Thoracic aorta (tissue), 2 donors: ENCODE data around the gene CUL2. TPM values are rescaled to one million over a fixed set of nuclear protein-coding genes. Genes with fewer than 3 reads are reported as not detected.

Experiments
- ATAC-seq: fragments of 150-250 bp; one replicate; pipeline ENCODE4 v1.8.0; 2017; ENCODE audit warnings: low read depth; ENCODE audit not compliant: insufficient number of reproducible peaks, low FRiP score
- DNase-seq: peaks from one replicate; pipeline ENCODE4 v3.0.0-alpha.2; 2020; ENCODE audit warnings: low spot score
- H3K27ac ChIP-seq, 2 donors: fragments of 200-600 bp; sonication (generic); 1 replicate in 1 of 2; 2 replicates in 1 of 2; pipeline ENCODE4 v1.5.1; 2016; ENCODE audit warnings: mild to moderate bottlenecking in 2 of 2, moderate library complexity in 2 of 2
- H3K27me3 ChIP-seq: fragments of 200-600 bp; sonication (generic); replicated peaks from 2 replicates; pipeline ENCODE4 v1.6.0; 2016; ENCODE audit warnings: mild to moderate bottlenecking; ENCODE audit not compliant: insufficient read depth
- H3K36me3 ChIP-seq: fragments of 200-600 bp; sonication (generic); one replicate; pipeline ENCODE4 v1.5.1; 2016
- H3K4me1 ChIP-seq, 2 donors: fragments of 200-600 bp; sonication (generic); 1 replicate in 1 of 2; 2 replicates in 1 of 2; pipeline versions ENCODE4 v1.5.1 to v1.6.0; 2016; ENCODE audit warnings: low read depth in 2 of 2, mild to moderate bottlenecking in 1 of 2; ENCODE audit not compliant: control insufficient read depth in 1 of 2
- H3K4me3 ChIP-seq: fragments of 200-600 bp; sonication (generic); 2 replicates; pipeline ENCODE4 v1.5.1; 2016; ENCODE audit warnings: mild to moderate bottlenecking
- H3K9me3 ChIP-seq: fragments of 200-600 bp; sonication (generic); 2 replicates; pipeline ENCODE4 v1.5.1; 2016
- total RNA-seq, 2 donors: library from RNA; depleted of rRNA; stranded (reverse); fragments of >200 nt; gene quantifications; one replicate each; pipeline versions ENCODE4 v1.1.0 to v1.2.3, GENCODE V29; 2016
- TF ChIP-seq, protein P1 (sequence below): fragments of 200-600 bp; sonication (generic); IDR thresholded peaks from one replicate; pipeline ENCODE4 v1.5.1; 2019; ENCODE audit warnings: antibody characterized with exemption

The CUL2 gene
- total RNA-seq, 2 donors from 2014 or later, result 9.6 to 11.8 TPM

DNA sequence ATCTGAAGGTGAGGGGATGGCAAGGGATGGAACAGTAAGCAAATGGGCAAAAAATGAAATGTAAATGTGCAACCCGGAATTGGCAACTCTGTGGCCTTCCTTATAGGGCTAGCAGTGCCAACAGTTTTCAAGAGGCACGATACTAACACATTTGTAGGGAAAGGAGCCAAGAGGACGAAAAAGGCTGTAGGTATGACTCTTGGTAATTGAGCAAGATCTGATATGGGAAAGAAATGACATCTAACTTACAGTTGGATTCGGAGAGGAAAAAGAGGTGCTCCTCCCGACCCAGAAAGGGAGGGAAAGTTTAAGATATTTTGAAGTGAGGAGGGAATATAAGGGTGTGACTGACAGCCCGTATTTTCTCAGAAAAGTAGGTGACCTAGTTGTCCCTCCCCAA is 34.4 kb upstream of the CUL2 start:
- no peak for DNase-seq
- H3K36me3 ChIP-seq, result no peaks in the 10 kb centered on the region
- no peak overlapping the region for H3K4me3 ChIP-seq
- H3K4me1 ChIP-seq, result peaks cover 0 to 14% of the 10 kb centered on the region in 2 donors
- H3K27me3 ChIP-seq, result no peaks in the 10 kb centered on the region
- TF ChIP-seq, protein P1, sequence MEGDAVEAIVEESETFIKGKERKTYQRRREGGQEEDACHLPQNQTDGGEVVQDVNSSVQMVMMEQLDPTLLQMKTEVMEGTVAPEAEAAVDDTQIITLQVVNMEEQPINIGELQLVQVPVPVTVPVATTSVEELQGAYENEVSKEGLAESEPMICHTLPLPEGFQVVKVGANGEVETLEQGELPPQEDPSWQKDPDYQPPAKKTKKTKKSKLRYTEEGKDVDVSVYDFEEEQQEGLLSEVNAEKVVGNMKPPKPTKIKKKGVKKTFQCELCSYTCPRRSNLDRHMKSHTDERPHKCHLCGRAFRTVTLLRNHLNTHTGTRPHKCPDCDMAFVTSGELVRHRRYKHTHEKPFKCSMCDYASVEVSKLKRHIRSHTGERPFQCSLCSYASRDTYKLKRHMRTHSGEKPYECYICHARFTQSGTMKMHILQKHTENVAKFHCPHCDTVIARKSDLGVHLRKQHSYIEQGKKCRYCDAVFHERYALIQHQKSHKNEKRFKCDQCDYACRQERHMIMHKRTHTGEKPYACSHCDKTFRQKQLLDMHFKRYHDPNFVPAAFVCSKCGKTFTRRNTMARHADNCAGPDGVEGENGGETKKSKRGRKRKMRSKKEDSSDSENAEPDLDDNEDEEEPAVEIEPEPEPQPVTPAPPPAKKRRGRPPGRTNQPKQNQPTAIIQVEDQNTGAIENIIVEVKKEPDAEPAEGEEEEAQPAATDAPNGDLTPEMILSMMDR, result no peak
- no peak for ATAC-seq
- no peak overlapping the region for H3K27ac ChIP-seq
- H3K9me3 ChIP-seq, result no peaks in the 10 kb centered on the region

DNA sequence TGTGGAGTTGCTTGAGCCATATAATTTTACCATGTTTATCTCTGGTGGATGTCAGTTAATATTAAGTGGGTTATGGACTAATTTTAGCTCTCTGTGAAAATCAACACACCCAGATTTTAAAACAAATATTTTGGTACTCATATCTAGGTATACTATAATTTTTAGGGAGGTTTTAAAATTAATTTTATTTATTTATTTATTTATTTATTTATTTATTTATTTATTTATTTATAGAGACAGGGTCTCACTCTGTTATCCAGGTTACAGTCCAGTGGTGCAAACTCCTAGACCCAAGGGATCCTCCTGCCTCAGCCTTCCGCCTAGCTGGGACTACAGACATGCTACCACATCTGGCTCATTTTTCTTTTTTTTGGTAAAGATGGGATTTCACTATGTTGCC is 29.2 kb upstream of the CUL2 start:
- DNase-seq, result no peak
- no peak overlapping the region for H3K27ac ChIP-seq
- H3K9me3 ChIP-seq, result no peaks in the 10 kb centered on the region
- no peaks in the 10 kb centered on the region for H3K27me3 ChIP-seq
- peaks cover 0 to 10% of the 10 kb centered on the region in 2 donors for H3K4me1 ChIP-seq
- no peak for ATAC-seq
- no peaks in the 10 kb centered on the region for H3K36me3 ChIP-seq
- no peak overlapping the region for H3K4me3 ChIP-seq
- TF ChIP-seq, protein P1, result no peak

DNA sequence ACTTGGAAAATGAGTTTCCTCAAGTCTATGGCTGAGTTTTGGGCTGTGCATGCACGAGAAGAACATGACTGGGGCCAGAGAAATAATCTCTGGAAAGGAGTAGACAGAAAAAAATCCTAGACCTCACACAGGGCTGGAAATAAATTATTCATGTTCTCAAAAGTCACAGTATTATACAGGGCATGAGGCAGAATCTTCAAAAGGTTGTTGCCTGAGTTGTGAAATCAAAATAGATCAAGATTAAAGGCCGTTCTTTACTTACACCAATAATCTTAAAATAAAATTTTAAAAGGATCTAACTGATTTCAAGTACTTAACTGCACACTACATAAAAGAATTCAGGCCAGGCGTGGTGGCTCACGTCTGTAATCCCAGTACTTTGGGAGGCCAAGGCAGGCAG is 22.4 kb upstream of the CUL2 start:
- DNase-seq (no peak), ATAC-seq (no peak)
- H3K4me1 ChIP-seq, result peaks cover 0 to 7% of the 10 kb centered on the region in 2 donors
- no peaks in the 10 kb centered on the region for H3K36me3 ChIP-seq
- no peak overlapping the region for H3K4me3 ChIP-seq
- H3K27me3 ChIP-seq, result no peaks in the 10 kb centered on the region
- no peaks in the 10 kb centered on the region for H3K9me3 ChIP-seq
- no peak overlapping the region for H3K27ac ChIP-seq
- TF ChIP-seq, protein P1, result no peak

DNA sequence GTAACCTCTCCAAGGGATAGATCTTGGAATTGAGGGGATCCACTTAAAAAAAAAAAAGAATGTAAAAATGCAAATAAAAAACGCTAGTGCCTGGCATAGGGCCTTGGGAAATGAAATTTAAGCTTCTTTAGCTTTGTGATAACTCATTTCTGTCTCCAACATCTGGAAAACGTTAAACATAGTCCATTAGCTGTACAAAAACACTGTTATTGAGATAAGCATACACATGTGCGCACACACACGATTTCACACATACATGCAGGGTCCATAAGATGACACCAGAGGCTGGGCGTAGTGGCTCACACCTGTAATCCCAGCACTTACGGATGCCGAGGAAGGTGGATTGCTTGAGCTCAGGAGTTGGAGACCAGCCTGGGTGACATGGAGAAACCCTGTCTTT is 13.7 kb upstream of the CUL2 start:
- Histone ChIP-seq H3K36me3 (no peaks in the 10 kb centered on the region), H3K9me3 (no peaks in the 10 kb centered on the region), H3K4me3 (no peak overlapping the region), H3K27me3 (no peaks in the 10 kb centered on the region), H3K27ac (no peak overlapping the region), H3K4me1 (no peaks in the 10 kb centered on the region)
- TF ChIP-seq, protein P1, result no peak
- ATAC-seq, result no peak
- DNase-seq, result no peak

DNA sequence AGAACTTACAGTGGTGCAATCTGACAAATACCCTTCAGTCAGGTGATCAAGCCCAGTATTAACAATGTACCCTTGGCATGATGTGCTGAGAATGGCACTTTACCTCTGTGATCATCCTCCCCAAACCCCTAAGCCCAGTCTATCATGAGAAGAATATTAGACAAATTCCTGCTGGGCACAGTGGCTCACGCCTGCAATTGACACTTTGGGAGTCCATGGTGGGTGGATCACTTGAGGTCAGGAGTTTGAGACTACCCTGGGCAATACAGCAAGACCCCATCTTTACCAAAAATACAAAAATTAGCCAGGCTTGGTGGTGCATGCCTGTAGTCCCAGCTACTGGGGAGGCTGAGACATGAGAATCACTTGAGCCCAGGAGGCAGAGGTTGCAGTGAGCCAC is 7.4 kb upstream of the CUL2 start:
- Histone ChIP-seq H3K27ac (no peak overlapping the region), H3K9me3 (no peaks in the 10 kb centered on the region), H3K4me3 (no peak overlapping the region), H3K4me1 (no peaks in the 10 kb centered on the region), H3K27me3 (no peaks in the 10 kb centered on the region), H3K36me3 (no peaks in the 10 kb centered on the region)
- ATAC-seq (no peak), DNase-seq (no peak)
- TF ChIP-seq, protein P1, result no peak
